ENCODE data around the gene BOLL. TPM values are rescaled to one million over a fixed set of nuclear protein-coding genes. Genes with fewer than 3 reads are reported as not detected.

BOLL gene
- total and polyA plus RNA-seq, 10 of the 15 experiments (the other 5 are each of a cell fraction or from before 2014, with no cell fraction given) = 0.05 TPM; not detected in 9

DNA sequence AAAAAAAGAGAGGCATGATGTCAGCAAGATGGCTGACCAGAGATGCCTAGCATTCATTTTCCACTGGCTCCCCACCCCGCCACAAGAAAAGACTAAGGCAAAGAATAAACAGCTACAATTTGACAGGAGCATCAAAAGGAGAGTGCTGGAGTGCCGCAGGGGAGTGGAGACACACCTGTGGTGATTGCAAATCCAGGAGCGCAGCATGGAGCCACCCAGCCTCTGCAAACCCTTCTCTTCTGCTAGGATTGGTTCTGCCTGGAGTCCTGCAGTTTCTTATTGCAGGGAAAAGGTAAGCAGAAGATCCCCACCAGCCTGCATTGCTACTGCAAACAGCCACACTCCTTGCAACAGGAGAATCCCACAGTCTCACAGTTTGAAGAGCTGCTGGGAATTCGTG lies 26.1 kb downstream of the BOLL start (continued):
- TF ChIP-seq SREBF1 (IDR thresholded peaks at IDR 0.05; ENCODE audit: low read length) (no peak), ZNF207 (IDR thresholded peaks at IDR 0.05; ENCODE audit: borderline replicate concordance) (no peak)
- TF ChIP-seq, protein P1, sequence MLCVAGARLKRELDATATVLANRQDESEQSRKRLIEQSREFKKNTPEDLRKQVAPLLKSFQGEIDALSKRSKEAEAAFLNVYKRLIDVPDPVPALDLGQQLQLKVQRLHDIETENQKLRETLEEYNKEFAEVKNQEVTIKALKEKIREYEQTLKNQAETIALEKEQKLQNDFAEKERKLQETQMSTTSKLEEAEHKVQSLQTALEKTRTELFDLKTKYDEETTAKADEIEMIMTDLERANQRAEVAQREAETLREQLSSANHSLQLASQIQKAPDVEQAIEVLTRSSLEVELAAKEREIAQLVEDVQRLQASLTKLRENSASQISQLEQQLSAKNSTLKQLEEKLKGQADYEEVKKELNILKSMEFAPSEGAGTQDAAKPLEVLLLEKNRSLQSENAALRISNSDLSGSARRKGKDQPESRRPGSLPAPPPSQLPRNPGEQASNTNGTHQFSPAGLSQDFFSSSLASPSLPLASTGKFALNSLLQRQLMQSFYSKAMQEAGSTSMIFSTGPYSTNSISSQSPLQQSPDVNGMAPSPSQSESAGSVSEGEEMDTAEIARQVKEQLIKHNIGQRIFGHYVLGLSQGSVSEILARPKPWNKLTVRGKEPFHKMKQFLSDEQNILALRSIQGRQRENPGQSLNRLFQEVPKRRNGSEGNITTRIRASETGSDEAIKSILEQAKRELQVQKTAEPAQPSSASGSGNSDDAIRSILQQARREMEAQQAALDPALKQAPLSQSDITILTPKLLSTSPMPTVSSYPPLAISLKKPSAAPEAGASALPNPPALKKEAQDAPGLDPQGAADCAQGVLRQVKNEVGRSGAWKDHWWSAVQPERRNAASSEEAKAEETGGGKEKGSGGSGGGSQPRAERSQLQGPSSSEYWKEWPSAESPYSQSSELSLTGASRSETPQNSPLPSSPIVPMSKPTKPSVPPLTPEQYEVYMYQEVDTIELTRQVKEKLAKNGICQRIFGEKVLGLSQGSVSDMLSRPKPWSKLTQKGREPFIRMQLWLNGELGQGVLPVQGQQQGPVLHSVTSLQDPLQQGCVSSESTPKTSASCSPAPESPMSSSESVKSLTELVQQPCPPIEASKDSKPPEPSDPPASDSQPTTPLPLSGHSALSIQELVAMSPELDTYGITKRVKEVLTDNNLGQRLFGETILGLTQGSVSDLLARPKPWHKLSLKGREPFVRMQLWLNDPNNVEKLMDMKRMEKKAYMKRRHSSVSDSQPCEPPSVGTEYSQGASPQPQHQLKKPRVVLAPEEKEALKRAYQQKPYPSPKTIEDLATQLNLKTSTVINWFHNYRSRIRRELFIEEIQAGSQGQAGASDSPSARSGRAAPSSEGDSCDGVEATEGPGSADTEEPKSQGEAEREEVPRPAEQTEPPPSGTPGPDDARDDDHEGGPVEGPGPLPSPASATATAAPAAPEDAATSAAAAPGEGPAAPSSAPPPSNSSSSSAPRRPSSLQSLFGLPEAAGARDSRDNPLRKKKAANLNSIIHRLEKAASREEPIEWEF (IDR thresholded peaks at IDR 0.05; ENCODE audit: insufficient replicate concordance, low read depth, low read length) = no peak

DNA sequence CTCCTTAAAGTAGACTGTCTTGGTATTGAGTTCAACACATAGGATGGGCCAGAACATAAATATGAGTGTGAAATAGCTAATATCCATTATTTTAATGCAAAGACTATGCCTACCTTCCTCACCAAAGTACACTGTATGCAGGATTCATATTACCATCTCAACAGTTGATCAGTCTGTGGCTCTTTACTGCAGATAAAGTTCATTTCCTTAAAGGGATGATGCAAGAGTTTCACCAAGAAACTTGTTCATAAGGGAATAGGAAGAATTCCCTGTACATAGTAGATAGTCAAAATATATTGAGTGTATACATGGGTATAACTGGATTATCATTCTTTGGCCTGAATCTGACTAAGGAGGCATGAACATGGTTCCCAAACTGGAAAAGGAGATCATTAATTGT lies 44.9 kb downstream of the BOLL start:
- BruUV-seq (replicated peaks) = no TSS peak
- no peaks in the 10 kb centered on the region for H3K27me3 ChIP-seq (replicated peaks in 1 of 2; ENCODE audit: control insufficient read depth in 2 of 2, insufficient read depth in 2 of 2, low read length in 1 of 2)
- ChIA-PET CTCF (no interaction called here), SMC1A (ENCODE audit: uncharacterized antibody, unreplicated experiment) (no interaction called here), POLR2A (no interaction called here), RAD21 (ENCODE audit: unreplicated experiment) (no interaction called here)
- H3K27ac ChIP-seq (ENCODE audit: control insufficient read depth, insufficient read depth) = no peak overlapping the region
- H3K9ac ChIP-seq (ENCODE audit: control insufficient read depth, insufficient read depth, low read length) = no peak overlapping the region
- no peak overlapping the region for H3K4me2 ChIP-seq (ENCODE audit: control insufficient read depth, insufficient read depth)
- H3K9me3 ChIP-seq (replicated peaks; ENCODE audit: control insufficient read depth, insufficient read depth, low read length) = no peaks in the 10 kb centered on the region
- DNase-seq (ENCODE audit: low read depth, low spot score) (no peak), FAIRE-seq (no peak), ATAC-seq (no peak)
- no peak overlapping the region for H3K4me3 ChIP-seq
- no peaks in the 10 kb centered on the region for H3K36me3 ChIP-seq (ENCODE audit: control insufficient read depth in 2 of 2, insufficient read depth in 2 of 2, low read length in 1 of 2)
- intact Hi-C loops (cut with micrococcal nuclease; ENCODE audit: unreplicated experiment) (no loop called here), in situ Hi-C loops (cut with MboI) (no loop called here)
- no peak overlapping the region for H2AFZ ChIP-seq (ENCODE audit: control insufficient read depth, low read depth, low read length)
- H3K4me1 ChIP-seq (ENCODE audit: control insufficient read depth, insufficient read depth, low read length) = no peaks in the 10 kb centered on the region
- H4K20me1 ChIP-seq (ENCODE audit: control insufficient read depth, insufficient read depth) = no peaks in the 10 kb centered on the region
- H3K79me2 ChIP-seq (ENCODE audit: control insufficient read depth, insufficient read depth, low read length) = no peaks in the 10 kb centered on the region
- TF ChIP-seq RAD51 (IDR thresholded peaks at IDR 0.05) (no peak), LARP7 (IDR thresholded peaks at IDR 0.05) (no peak), NFIC (IDR thresholded peaks at IDR 0.05; ENCODE audit: low read depth, low read length) (no peak), SIN3A (IDR thresholded peaks at IDR 0.05; ENCODE audit: low read depth, low read length) (no peak), MEF2A (IDR thresholded peaks at IDR 0.05; ENCODE audit: insufficient read depth, low read depth, low read length) (no peak), FOXK2 (IDR thresholded peaks at IDR 0.05) (no peak)
- TF ChIP-seq, protein P2, sequence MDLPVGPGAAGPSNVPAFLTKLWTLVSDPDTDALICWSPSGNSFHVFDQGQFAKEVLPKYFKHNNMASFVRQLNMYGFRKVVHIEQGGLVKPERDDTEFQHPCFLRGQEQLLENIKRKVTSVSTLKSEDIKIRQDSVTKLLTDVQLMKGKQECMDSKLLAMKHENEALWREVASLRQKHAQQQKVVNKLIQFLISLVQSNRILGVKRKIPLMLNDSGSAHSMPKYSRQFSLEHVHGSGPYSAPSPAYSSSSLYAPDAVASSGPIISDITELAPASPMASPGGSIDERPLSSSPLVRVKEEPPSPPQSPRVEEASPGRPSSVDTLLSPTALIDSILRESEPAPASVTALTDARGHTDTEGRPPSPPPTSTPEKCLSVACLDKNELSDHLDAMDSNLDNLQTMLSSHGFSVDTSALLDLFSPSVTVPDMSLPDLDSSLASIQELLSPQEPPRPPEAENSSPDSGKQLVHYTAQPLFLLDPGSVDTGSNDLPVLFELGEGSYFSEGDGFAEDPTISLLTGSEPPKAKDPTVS (IDR thresholded peaks at IDR 0.05; ENCODE audit: low read depth, low read length) = no peak
- TF ChIP-seq, protein P3, sequence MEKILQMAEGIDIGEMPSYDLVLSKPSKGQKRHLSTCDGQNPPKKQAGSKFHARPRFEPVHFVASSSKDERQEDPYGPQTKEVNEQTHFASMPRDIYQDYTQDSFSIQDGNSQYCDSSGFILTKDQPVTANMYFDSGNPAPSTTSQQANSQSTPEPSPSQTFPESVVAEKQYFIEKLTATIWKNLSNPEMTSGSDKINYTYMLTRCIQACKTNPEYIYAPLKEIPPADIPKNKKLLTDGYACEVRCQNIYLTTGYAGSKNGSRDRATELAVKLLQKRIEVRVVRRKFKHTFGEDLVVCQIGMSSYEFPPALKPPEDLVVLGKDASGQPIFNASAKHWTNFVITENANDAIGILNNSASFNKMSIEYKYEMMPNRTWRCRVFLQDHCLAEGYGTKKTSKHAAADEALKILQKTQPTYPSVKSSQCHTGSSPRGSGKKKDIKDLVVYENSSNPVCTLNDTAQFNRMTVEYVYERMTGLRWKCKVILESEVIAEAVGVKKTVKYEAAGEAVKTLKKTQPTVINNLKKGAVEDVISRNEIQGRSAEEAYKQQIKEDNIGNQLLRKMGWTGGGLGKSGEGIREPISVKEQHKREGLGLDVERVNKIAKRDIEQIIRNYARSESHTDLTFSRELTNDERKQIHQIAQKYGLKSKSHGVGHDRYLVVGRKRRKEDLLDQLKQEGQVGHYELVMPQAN (conservative IDR thresholded peaks at IDR 0.05) = no peak
